Endodermal cell (in vitro differentiated cells): Measurements from ENCODE around the gene FGF3. TPM values are rescaled to one million over a fixed set of nuclear protein-coding genes. Genes with fewer than 3 reads are reported as not detected.

Experiments used
- DNase-seq: peaks from one replicate; pipeline ENCODE4 v3.0.0-alpha.2; 2017
- H3K27ac ChIP-seq: 2 replicates; pipeline ENCODE4 v1.5.1; 2013; ENCODE audit warnings: mild to moderate bottlenecking, low read depth, low read length, moderate library complexity
- H3K27me3 ChIP-seq: 2 replicates; pipeline ENCODE4 v1.6.1; 2013; ENCODE audit warnings: mild to moderate bottlenecking, low read length, moderate library complexity; ENCODE audit not compliant: insufficient read depth, control insufficient read depth, poor library complexity, severe bottlenecking
- H3K36me3 ChIP-seq: 2 replicates; pipeline ENCODE4 v1.7.0; 2013; ENCODE audit warnings: mild to moderate bottlenecking, low read length, moderate library complexity; ENCODE audit not compliant: control insufficient read depth, insufficient read depth
- H3K4me1 ChIP-seq: one replicate; pipeline ENCODE4 v1.7.0; 2013; ENCODE audit warnings: low read length; ENCODE audit not compliant: control insufficient read depth, insufficient read depth
- H3K4me3 ChIP-seq: 2 replicates; pipeline ENCODE4 v1.5.1; 2013; ENCODE audit warnings: mild to moderate bottlenecking, low read length, moderate library complexity
- H3K9ac ChIP-seq: 2 replicates; pipeline ENCODE4 v1.6.1; 2013; ENCODE audit warnings: mild to moderate bottlenecking, low read length, moderate library complexity; ENCODE audit not compliant: poor library complexity, severe bottlenecking; ENCODE audit errors: extremely low read depth
- H3K9me3 ChIP-seq: 2 replicates; pipeline ENCODE4 v1.6.1; 2013; ENCODE audit warnings: mild to moderate bottlenecking, low read length, moderate library complexity; ENCODE audit not compliant: control insufficient read depth
- H3K27ac Mint-ChIP-seq: 2 replicates; pipeline ENCODE4 v1.8.0; 2020; ENCODE audit warnings: mixed read lengths
- H3K27me3 Mint-ChIP-seq: 2 replicates; pipeline ENCODE4 v1.8.0; 2021; ENCODE audit warnings: mild to moderate bottlenecking, mixed read lengths; ENCODE audit not compliant: insufficient read depth
- H3K36me3 Mint-ChIP-seq: 2 replicates; pipeline ENCODE4 v1.8.0; 2020; ENCODE audit warnings: low read depth, mixed read lengths
- H3K4me1 Mint-ChIP-seq: 2 replicates; pipeline ENCODE4 v1.8.0; 2020; ENCODE audit warnings: mixed read lengths
- H3K4me3 Mint-ChIP-seq: 2 replicates; pipeline ENCODE4 v1.8.0; 2020; ENCODE audit warnings: mild to moderate bottlenecking, moderate library complexity, mixed read lengths
- H3K9me3 Mint-ChIP-seq: 2 replicates; pipeline ENCODE4 v1.8.0; 2020; ENCODE audit warnings: mild to moderate bottlenecking, mixed read lengths
- WGBS, 2 experiments: methylation state at CpG; one replicate each; pipeline versions ENCODE4 v1.1.5 to v1.1.7; 2013; ENCODE audit warnings: missing lambda C conversion rate in 2 of 2, mixed read lengths in 1 of 2; ENCODE audit not compliant: insufficient coverage in 1 of 2, insufficient read length in 1 of 2; 5-methylcytosine and 5-hydroxymethylcytosine counted together
- total RNA-seq, 2 donors: library from RNA; stranded (reverse); fragmentation: NEBNext Ultra II Directional in 1 of 2; extraction: Animal tissue kit (Norgen Biotek cat#: 25700) in 1 of 2; gene quantifications; 2 replicates in 1 of 2; 3 replicates in 1 of 2; pipeline ENCODE4 v1.2.1, GENCODE V29; 2021
- TF ChIP-seq, protein P1 (sequence below): fragments of 200-600 bp; sonication (generic); conservative IDR thresholded peaks from 2 replicates; pipeline ENCODE4 v1.5.0; 2021; ENCODE audit warnings: antibody characterized with exemption, mild to moderate bottlenecking

Gene FGF3
- total RNA-seq, 2 donors from 2014 or later = not detected

DNA sequence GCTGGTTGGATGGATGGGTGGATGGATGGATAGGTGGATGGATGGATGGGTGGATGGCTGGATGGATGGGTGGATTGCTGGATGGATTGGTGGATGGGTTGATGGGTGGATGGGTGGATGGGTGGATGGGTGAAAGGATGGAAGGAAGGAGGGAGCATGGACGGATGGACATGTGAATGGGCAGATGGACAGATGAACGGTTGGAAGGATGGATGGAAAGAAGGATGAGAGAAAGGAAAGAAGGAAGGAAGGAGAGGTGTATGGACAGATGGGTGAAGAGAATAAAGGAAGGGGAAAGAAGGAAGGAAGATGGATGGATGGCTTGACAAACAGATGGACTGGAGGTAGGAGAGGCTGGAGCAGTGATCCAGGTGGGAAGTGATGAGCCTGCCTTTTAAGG, 5.4 kb downstream of the FGF3 start:
- WGBS, 2 experiments = 87 to 90% methylated on average over 2 of the region's 2 CpGs
- no peaks in the 10 kb centered on the region for H3K4me1 Mint-ChIP-seq
- Histone ChIP-seq H3K27ac (no peak overlapping the region), H3K9ac (no peak overlapping the region), H3K27me3 (peaks cover 56% of the 10 kb centered on the region), H3K4me1 (peaks cover 3% of the 10 kb centered on the region), H3K4me3 (no peak overlapping the region), H3K9me3 (no peaks in the 10 kb centered on the region), H3K36me3 (no peaks in the 10 kb centered on the region)
- H3K9me3 Mint-ChIP-seq = no peaks in the 10 kb centered on the region
- no peaks in the 10 kb centered on the region for H3K36me3 Mint-ChIP-seq
- no peak for DNase-seq
- H3K27me3 Mint-ChIP-seq = peaks cover 65% of the 10 kb centered on the region
- TF ChIP-seq, protein P1, sequence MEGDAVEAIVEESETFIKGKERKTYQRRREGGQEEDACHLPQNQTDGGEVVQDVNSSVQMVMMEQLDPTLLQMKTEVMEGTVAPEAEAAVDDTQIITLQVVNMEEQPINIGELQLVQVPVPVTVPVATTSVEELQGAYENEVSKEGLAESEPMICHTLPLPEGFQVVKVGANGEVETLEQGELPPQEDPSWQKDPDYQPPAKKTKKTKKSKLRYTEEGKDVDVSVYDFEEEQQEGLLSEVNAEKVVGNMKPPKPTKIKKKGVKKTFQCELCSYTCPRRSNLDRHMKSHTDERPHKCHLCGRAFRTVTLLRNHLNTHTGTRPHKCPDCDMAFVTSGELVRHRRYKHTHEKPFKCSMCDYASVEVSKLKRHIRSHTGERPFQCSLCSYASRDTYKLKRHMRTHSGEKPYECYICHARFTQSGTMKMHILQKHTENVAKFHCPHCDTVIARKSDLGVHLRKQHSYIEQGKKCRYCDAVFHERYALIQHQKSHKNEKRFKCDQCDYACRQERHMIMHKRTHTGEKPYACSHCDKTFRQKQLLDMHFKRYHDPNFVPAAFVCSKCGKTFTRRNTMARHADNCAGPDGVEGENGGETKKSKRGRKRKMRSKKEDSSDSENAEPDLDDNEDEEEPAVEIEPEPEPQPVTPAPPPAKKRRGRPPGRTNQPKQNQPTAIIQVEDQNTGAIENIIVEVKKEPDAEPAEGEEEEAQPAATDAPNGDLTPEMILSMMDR = no peak
- H3K27ac Mint-ChIP-seq = no peak overlapping the region
- H3K4me3 Mint-ChIP-seq = no peak overlapping the region

DNA sequence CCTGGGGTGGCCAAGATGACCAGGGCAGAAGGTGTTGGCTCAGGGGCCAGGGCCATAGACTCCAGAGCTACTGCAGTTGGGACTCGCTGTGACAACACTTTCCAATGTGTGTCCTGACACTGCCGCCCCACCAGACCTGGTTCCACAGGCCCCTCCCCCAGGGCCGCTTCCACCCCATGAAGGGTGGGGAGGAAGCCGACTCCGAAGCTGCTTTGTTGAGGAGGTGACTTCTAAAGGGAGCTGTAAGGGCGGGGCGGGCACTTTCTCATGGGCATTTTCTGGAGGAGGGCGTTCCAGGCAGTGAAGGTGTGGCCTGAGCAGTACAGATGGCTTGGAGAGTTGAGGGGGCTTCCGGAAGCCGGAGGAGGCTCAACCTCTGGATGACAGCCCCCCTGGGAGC, 6.3 kb downstream of the FGF3 start:
- Histone ChIP-seq H3K27me3 (peaks cover 48% of the 10 kb centered on the region), H3K4me3 (no peak overlapping the region), H3K9me3 (no peaks in the 10 kb centered on the region), H3K27ac (no peak overlapping the region), H3K36me3 (no peaks in the 10 kb centered on the region), H3K9ac (no peak overlapping the region), H3K4me1 (peaks cover 3% of the 10 kb centered on the region)
- Mint-ChIP-seq H3K4me1 (peaks cover 3% of the 10 kb centered on the region), H3K27ac (no peak overlapping the region), H3K9me3 (no peaks in the 10 kb centered on the region), H3K4me3 (no peak overlapping the region), H3K27me3 (peaks cover 63% of the 10 kb centered on the region), H3K36me3 (no peaks in the 10 kb centered on the region)
- DNase-seq = no peak
- WGBS, 2 experiments = 70 to 85% methylated on average over 4 to 10 of the region's 10 CpGs
- TF ChIP-seq, protein P1 = no peak

DNA sequence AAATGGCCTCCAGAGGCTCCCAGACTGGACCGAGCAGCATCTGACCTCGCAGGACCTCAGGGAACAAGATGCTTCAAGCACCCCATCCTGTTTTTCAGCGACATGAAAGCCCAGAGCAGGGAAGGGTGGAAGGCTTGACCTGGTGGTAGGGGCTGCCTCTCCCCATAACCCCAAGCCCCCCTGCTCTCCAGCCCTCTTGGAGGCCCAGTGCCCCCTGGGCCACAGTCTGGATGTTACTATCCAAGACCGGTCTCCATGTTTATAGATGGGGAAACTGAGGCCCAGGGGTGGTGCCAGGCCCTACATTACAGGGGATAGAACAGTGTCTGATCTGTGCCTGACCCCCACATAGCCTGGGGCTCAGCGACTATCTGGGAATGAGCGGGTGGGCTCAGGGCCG, 7.0 kb downstream of the FGF3 start:
- Histone ChIP-seq H3K4me3 (no peak overlapping the region), H3K27ac (no peak overlapping the region), H3K9ac (no peak overlapping the region), H3K27me3 (peaks cover 41% of the 10 kb centered on the region), H3K9me3 (no peaks in the 10 kb centered on the region), H3K36me3 (no peaks in the 10 kb centered on the region), H3K4me1 (peaks cover 2% of the 10 kb centered on the region)
- TF ChIP-seq, protein P1 = no peak
- H3K4me3 Mint-ChIP-seq = no peak overlapping the region
- 91 to 100% methylated on average over 2 to 7 of the region's 7 CpGs for WGBS, 2 experiments
- H3K27me3 Mint-ChIP-seq = peaks cover 57% of the 10 kb centered on the region
- no peak for DNase-seq
- H3K4me1 Mint-ChIP-seq = peaks cover 3% of the 10 kb centered on the region
- no peak overlapping the region for H3K27ac Mint-ChIP-seq
- H3K36me3 Mint-ChIP-seq = no peaks in the 10 kb centered on the region
- no peaks in the 10 kb centered on the region for H3K9me3 Mint-ChIP-seq
